ENCODE measurements around the gene PCDHA10. TPM values are rescaled to one million over a fixed set of nuclear protein-coding genes. Genes with fewer than 3 reads are reported as not detected.

The PCDHA10 gene
- total RNA-seq, 1 experiment from 2014 or later = 11.6 TPM

DNA sequence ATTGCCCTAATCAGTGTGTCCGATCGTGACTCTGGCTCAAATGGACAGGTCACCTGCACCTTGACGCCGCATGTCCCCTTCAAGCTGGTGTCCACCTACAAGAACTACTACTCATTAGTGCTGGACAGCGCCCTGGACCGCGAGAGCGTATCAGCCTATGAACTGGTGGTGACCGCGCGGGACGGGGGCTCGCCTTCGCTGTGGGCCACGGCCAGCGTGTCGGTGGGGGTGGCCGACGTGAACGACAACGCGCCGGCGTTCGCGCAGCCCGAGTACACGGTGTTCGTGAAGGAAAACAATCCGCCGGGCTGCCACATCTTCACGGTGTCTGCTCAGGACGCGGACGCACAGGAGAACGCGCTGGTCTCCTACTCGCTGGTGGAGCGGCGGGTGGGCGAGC, 27.7 kb downstream of the PCDHA10 start:
- intact Hi-C loops (cut with micrococcal nuclease; ENCODE audit: unreplicated experiment) = loop anchor here (5.0 kb wide), 1 partner anchor 39 kb away; no protein-coding TSS in a partner anchor
- DNase-seq (ENCODE audit: low spot score) = no peak
- Histone ChIP-seq H3K9me3 (ENCODE audit: low read depth, low read length, poor library complexity, severe bottlenecking) (no peaks in the 10 kb centered on the region), H3K4me1 (ENCODE audit: insufficient read depth, low read length, poor library complexity, severe bottlenecking) (no peaks in the 10 kb centered on the region), H3K27me3 (replicated peaks; ENCODE audit: insufficient read depth, low read depth, low read length, poor library complexity) (no peaks in the 10 kb centered on the region), H3K4me3 (ENCODE audit: low read depth, low read length, poor library complexity, severe bottlenecking) (no peak overlapping the region), H3K27ac (ENCODE audit: low read depth, low read length, poor library complexity, severe bottlenecking) (no peak overlapping the region), H3K36me3 (ENCODE audit: insufficient read depth, low read length, poor library complexity, severe bottlenecking) (no peaks in the 10 kb centered on the region)
- ChIA-PET POLR2A (ENCODE audit: low non-redundant PET) (no interaction called here), CTCF (interaction anchor here (2.7 kb wide), 1 partner anchor 157 kb away, joined by 25 read pairs; no protein-coding TSS in a partner anchor)
- TF ChIP-seq CTCF (conservative IDR thresholded peaks at IDR 0.05; ENCODE audit: low read depth, low read length) (no peak), EZH2 (IDR thresholded peaks at IDR 0.05; ENCODE audit: borderline replicate concordance, low read depth, low read length, poor library complexity, severe bottlenecking) (no peak)
- BruUV-seq (replicated peaks) = no TSS peak

GRCh38 chr5:140883927-140884697, 28.4 kb downstream of the PCDHA10 start:
- Histone ChIP-seq H3K27ac (ENCODE audit: low read depth, low read length, poor library complexity, severe bottlenecking) (no peak overlapping the region), H3K4me1 (ENCODE audit: insufficient read depth, low read length, poor library complexity, severe bottlenecking) (no peaks in the 10 kb centered on the region), H3K9me3 (ENCODE audit: low read depth, low read length, poor library complexity, severe bottlenecking) (no peaks in the 10 kb centered on the region), H3K36me3 (ENCODE audit: insufficient read depth, low read length, poor library complexity, severe bottlenecking) (no peaks in the 10 kb centered on the region), H3K4me3 (ENCODE audit: low read depth, low read length, poor library complexity, severe bottlenecking) (no peak overlapping the region), H3K27me3 (replicated peaks; ENCODE audit: insufficient read depth, low read depth, low read length, poor library complexity) (no peaks in the 10 kb centered on the region)
- no peak for DNase-seq (ENCODE audit: low spot score)
- intact Hi-C loops (cut with micrococcal nuclease; ENCODE audit: unreplicated experiment) = loop anchor here (5.0 kb wide), 1 partner anchor 38 kb away; no protein-coding TSS in a partner anchor
- ChIA-PET POLR2A (ENCODE audit: low non-redundant PET) (no interaction called here), CTCF (interaction anchor here (2.7 kb wide), 1 partner anchor 156 kb away, joined by 25 read pairs; no protein-coding TSS in a partner anchor)
- BruUV-seq (replicated peaks) = no TSS peak
- TF ChIP-seq CTCF (conservative IDR thresholded peaks at IDR 0.05; ENCODE audit: low read depth, low read length) (no peak), EZH2 (IDR thresholded peaks at IDR 0.05; ENCODE audit: borderline replicate concordance, low read depth, low read length, poor library complexity, severe bottlenecking) (no peak)

DNA sequence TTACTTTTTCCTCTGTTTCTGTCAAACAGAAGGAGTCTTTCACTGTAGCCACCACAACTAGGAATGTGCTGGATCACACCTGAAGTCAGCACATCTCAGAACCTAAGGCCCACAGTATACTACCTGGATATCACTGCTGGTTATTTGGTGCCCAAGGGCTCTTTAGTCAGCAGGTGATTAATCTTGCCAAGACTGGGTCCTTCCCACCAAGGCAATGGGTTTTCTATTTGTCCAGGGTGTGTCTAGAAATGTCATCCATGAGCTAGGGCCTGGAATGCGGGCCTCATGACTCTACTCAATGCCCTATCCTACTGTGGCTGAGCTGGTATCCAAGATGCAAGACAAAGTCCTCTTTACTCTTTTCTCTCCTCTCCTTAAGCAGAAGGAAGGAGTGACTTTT, 60.6 kb downstream of the PCDHA10 start:
- Histone ChIP-seq H3K4me1 (ENCODE audit: insufficient read depth, low read length, poor library complexity, severe bottlenecking) (no peaks in the 10 kb centered on the region), H3K36me3 (ENCODE audit: insufficient read depth, low read length, poor library complexity, severe bottlenecking) (no peaks in the 10 kb centered on the region), H3K9me3 (ENCODE audit: low read depth, low read length, poor library complexity, severe bottlenecking) (peaks cover 5% of the 10 kb centered on the region), H3K27ac (ENCODE audit: low read depth, low read length, poor library complexity, severe bottlenecking) (no peak overlapping the region), H3K4me3 (ENCODE audit: low read depth, low read length, poor library complexity, severe bottlenecking) (no peak overlapping the region), H3K27me3 (replicated peaks; ENCODE audit: insufficient read depth, low read depth, low read length, poor library complexity) (no peaks in the 10 kb centered on the region)
- ChIA-PET POLR2A (ENCODE audit: low non-redundant PET) (no interaction called here), CTCF (no interaction called here)
- no peak for DNase-seq (ENCODE audit: low spot score)
- no peak for TF ChIP-seq CTCF (conservative IDR thresholded peaks at IDR 0.05; ENCODE audit: low read depth, low read length)
- TF ChIP-seq EZH2 (IDR thresholded peaks at IDR 0.05; ENCODE audit: borderline replicate concordance, low read depth, low read length, poor library complexity, severe bottlenecking) = no peak
- BruUV-seq (replicated peaks) = no TSS peak
- intact Hi-C loops (cut with micrococcal nuclease; ENCODE audit: unreplicated experiment) = no loop called here

Other genes with a start within 250 kb of the PCDHA10 start
- 0.41 and 0.48 TPM in 2 replicates for gene CD14, start 222.7 kb upstream of the PCDHA10 start, total RNA-seq (2021)
- gene TMCO6, start 216.4 kb upstream of the PCDHA10 start, total RNA-seq (2021) = 24.1 and 26.5 TPM in 2 replicates
- 60.0 and 63.4 TPM in 2 replicates for gene NDUFA2, start 208.3 kb upstream of the PCDHA10 start, total RNA-seq (2021)
- 116 and 120 TPM in 2 replicates for gene IK, start 208.1 kb upstream of the PCDHA10 start, total RNA-seq (2021)
- gene WDR55, start 191.0 kb upstream of the PCDHA10 start, total RNA-seq (2021) = 31.1 and 33.2 TPM in 2 replicates
- 2.3 and 3.0 TPM in 2 replicates for gene DND1, start 182.3 kb upstream of the PCDHA10 start, total RNA-seq (2021)
- gene HARS1, start 164.5 kb upstream of the PCDHA10 start, total RNA-seq (2021) = 95.6 and 101 TPM in 2 replicates
- 33.0 and 33.7 TPM in 2 replicates for gene HARS2, start 164.4 kb upstream of the PCDHA10 start, total RNA-seq (2021)
- gene ZMAT2, start 155.4 kb upstream of the PCDHA10 start, total RNA-seq (2021) = 64.0 and 68.0 TPM in 2 replicates
- gene PCDHA1, start 69.8 kb upstream of the PCDHA10 start, total RNA-seq (2021) = 0.45 and 0.96 TPM in 2 replicates
- gene PCDHA2, start 61.0 kb upstream of the PCDHA10 start, total RNA-seq (2021) = 0.06 and 0.15 TPM in 2 replicates
- 2.6 and 3.2 TPM in 2 replicates for gene PCDHA3, start 54.8 kb upstream of the PCDHA10 start, total RNA-seq (2021)
- 0.39 and 0.58 TPM in 2 replicates for gene PCDHA4, start 48.8 kb upstream of the PCDHA10 start, total RNA-seq (2021)
- gene PCDHA5, start 34.3 kb upstream of the PCDHA10 start, total RNA-seq (2021) = 2.1 and 2.2 TPM in 2 replicates
- 12.6 and 12.7 TPM in 2 replicates for gene PCDHA6, start 27.9 kb upstream of the PCDHA10 start, total RNA-seq (2021)
- 2.6 and 3.8 TPM in 2 replicates for gene PCDHA7, start 21.6 kb upstream of the PCDHA10 start, total RNA-seq (2021)
- gene PCDHA8, start 14.7 kb upstream of the PCDHA10 start, total RNA-seq (2021) = 1.4 and 1.5 TPM in 2 replicates
- gene PCDHA9, start 7.5 kb upstream of the PCDHA10 start, total RNA-seq (2021) = 0.33 and 0.37 TPM in 2 replicates
- 11.4 and 15.5 TPM in 2 replicates for gene PCDHA11, start 13.1 kb downstream of the PCDHA10 start, total RNA-seq (2021)
- gene PCDHA12, start 19.4 kb downstream of the PCDHA10 start, total RNA-seq (2021) = 10.5 and 10.7 TPM in 2 replicates
- 5.8 and 6.2 TPM in 2 replicates for gene PCDHA13, start 26.2 kb downstream of the PCDHA10 start, total RNA-seq (2021)
- 7.2 and 8.8 TPM in 2 replicates for gene PCDHAC1, start 70.4 kb downstream of the PCDHA10 start, total RNA-seq (2021)
- gene PCDHAC2, start 110.6 kb downstream of the PCDHA10 start, total RNA-seq (2021) = 6.8 and 7.1 TPM in 2 replicates
- 0.04 and 0.06 TPM in 2 replicates for gene PCDHB1, start 195.5 kb downstream of the PCDHA10 start, total RNA-seq (2021)
- gene PCDHB2, start 238.7 kb downstream of the PCDHA10 start, total RNA-seq (2021) = 31.3 and 35.0 TPM in 2 replicates
- gene PCDHB3, start 244.6 kb downstream of the PCDHA10 start, total RNA-seq (2021) = 2.6 and 4.9 TPM in 2 replicates